Psoas muscle (tissue), 8 donors: ENCODE data around the gene RREB1. TPM values are rescaled to one million over a fixed set of nuclear protein-coding genes. Genes with fewer than 3 reads are reported as not detected.

Experiments used
- ATAC-seq, 4 donors: fragments of 200-7000 bp; cut with Tn5 transposase; one replicate each; pipeline ENCODE4 v1.9.1; 2020; ENCODE audit warnings: moderate library complexity in 3 of 4, mild to moderate bottlenecking in 2 of 4
- DNase-seq, 2 donors: peaks; one replicate each; pipeline ENCODE4 v3.0.0-alpha.2; 2020
- H3K27ac ChIP-seq: fragments of 200-600 bp; one replicate; pipeline ENCODE4 v1.8.0; 2022
- H3K27me3 ChIP-seq, 3 donors: fragments of 200-600 bp in 1 of 3; one replicate each; pipeline versions ENCODE4 v1.6.1 to v1.8.0; 2013 to 2022; ENCODE audit warnings: low read length in 2 of 3, mild to moderate bottlenecking in 2 of 3, moderate library complexity in 1 of 3; ENCODE audit not compliant: insufficient read depth in 3 of 3
- H3K36me3 ChIP-seq, 2 donors: fragments of 200-600 bp in 1 of 2; one replicate each; pipeline versions ENCODE4 v1.6.1 to v1.8.0; 2013 to 2022; ENCODE audit warnings: low read depth in 1 of 2, mild to moderate bottlenecking in 1 of 2, moderate library complexity in 1 of 2; ENCODE audit not compliant: insufficient read depth in 1 of 2
- H3K4me1 ChIP-seq: fragments of 200-600 bp; one replicate; pipeline ENCODE4 v1.8.0; 2022
- H3K4me3 ChIP-seq: fragments of 200-600 bp; one replicate; pipeline ENCODE4 v1.8.0; 2022; ENCODE audit warnings: mild to moderate bottlenecking
- H3K9me3 ChIP-seq: fragments of 200-600 bp; one replicate; pipeline ENCODE4 v1.8.0; 2022
- WGBS, 3 donors: extraction: QIAGEN DNeasy Blood & Tissue Kit; methylation state at CpG; one replicate each; pipeline versions ENCODE4 v1.1.6 to v1.1.7; 2013; 5-methylcytosine and 5-hydroxymethylcytosine counted together
- intact Hi-C, 2 donors: fragments of 100-400 bp; cut with DNase I; formaldehyde crosslinking; loops; one replicate each; pipeline versions ENCODE4 v1.11.0 to v1.14.2; 2022
- polyA plus RNA-seq, 3 donors: library from polyadenylated mRNA; stranded (reverse); fragments of 200-250 nt; gene quantifications; one replicate each; pipeline ENCODE4 v1.2.3, GENCODE V29; 2013
- total RNA-seq, 4 donors: library from RNA; stranded (reverse); fragmentation: NEBNext Ultra II Directional in 2 of 4; extraction: Animal tissue kit (Norgen Biotek cat#: 25700) in 2 of 4; gene quantifications; one replicate each; pipeline versions ENCODE4 v1.2.1 to v1.2.4, GENCODE V29; 2021 to 2023
- TF ChIP-seq, protein P1 (sequence below): fragments of 200-600 bp; IDR thresholded peaks from one replicate; pipeline ENCODE4 v1.8.0; 2022; ENCODE audit warnings: antibody characterized with exemption
- donor health status: healthy with polysubstance abuse.
- donor health status: DM: no; HTN: no; CAD: no; lungs with moderate emphysema.
- donor health status: Bipolar disorder and iron deficiency.
- donor health status: healthy.
- donor health status: DM: yes; HTN: yes; CAD: no.
- donor health status: DM: no; HTN: no; CAD: no.
- donor health status: DM: no; HTN: no; CAD: no.
- donor health status: DM: yes; HTN: yes; CAD: no.

Gene RREB1
- total and polyA plus RNA-seq, 7 donors = 4.6 to 49.4 (median 32.7) TPM

DNA sequence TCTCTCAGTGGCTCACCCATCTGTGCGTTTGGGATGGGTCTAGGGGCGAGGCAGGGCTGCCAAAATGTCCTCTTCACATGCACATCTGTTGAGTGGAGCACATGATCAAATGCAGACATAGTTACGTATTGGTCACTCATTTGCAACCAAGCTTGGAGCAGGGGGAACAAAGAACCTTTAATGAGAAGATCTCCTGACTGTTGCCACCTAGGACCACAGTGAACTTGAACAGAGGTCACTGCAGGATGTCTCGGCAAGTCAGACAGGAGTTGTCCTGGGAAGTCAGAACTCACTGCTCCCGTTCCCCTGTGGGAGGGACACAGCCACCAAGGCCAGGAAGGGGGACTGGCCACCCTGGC is 131.8 kb downstream of the RREB1 start:
- peaks cover 0 to 22% of the 10 kb centered on the region in 2 donors for H3K36me3 ChIP-seq
- H3K9me3 ChIP-seq = no peaks in the 10 kb centered on the region
- no peak overlapping the region for H3K4me3 ChIP-seq
- WGBS, 3 donors = 72 to 75% (median 74%) methylated on average over 5 of the region's 5 CpGs
- DNase-seq (peak in 1 of 2 donors; percentile 41), ATAC-seq (no peak)
- TF ChIP-seq, protein P1, sequence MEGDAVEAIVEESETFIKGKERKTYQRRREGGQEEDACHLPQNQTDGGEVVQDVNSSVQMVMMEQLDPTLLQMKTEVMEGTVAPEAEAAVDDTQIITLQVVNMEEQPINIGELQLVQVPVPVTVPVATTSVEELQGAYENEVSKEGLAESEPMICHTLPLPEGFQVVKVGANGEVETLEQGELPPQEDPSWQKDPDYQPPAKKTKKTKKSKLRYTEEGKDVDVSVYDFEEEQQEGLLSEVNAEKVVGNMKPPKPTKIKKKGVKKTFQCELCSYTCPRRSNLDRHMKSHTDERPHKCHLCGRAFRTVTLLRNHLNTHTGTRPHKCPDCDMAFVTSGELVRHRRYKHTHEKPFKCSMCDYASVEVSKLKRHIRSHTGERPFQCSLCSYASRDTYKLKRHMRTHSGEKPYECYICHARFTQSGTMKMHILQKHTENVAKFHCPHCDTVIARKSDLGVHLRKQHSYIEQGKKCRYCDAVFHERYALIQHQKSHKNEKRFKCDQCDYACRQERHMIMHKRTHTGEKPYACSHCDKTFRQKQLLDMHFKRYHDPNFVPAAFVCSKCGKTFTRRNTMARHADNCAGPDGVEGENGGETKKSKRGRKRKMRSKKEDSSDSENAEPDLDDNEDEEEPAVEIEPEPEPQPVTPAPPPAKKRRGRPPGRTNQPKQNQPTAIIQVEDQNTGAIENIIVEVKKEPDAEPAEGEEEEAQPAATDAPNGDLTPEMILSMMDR = no peak
- H3K4me1 ChIP-seq = peaks cover 38% of the 10 kb centered on the region
- H3K27me3 ChIP-seq = no peaks in the 10 kb centered on the region
- intact Hi-C loops = loop anchor here (5.0 to 10.0 kb wide), 2 partner anchors 132 to 315 kb away; partner anchors contain the start of gene RREB1 (in 2 of the 2)
- peak overlapping the region; percentile 71 for H3K27ac ChIP-seq

DNA sequence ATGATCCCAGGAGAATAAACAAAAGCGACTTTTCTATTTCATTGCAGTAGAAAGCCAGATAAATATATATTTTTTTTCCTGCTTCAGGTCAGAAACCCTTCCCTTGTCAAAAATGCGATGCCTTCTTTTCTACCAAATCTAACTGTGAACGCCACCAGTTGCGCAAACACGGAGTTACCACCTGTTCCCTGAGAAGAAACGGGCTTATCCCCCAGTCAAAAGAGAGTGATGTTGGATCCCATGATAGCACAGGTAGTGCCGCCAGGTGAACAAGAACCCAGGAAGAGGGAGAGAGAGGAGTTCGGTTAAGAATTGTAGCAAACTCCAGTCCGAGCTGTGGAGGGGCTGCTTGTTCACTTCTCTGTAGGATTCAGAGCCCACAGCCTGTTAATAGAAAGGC is 132.6 kb downstream of the RREB1 start:
- intact Hi-C loops = loop anchor here in 1 of 2 donors (5.0 to 10.0 kb wide), 3 partner anchors 338 to 686 kb away; no protein-coding TSS in a partner anchor
- H3K27me3 ChIP-seq = no peaks in the 10 kb centered on the region
- 86 to 91% (median 88%) methylated on average over 9 of the region's 9 CpGs for WGBS, 3 donors
- ATAC-seq = no peak
- no peak overlapping the region for H3K27ac ChIP-seq
- no peak overlapping the region for H3K4me3 ChIP-seq
- peaks cover 0 to 17% of the 10 kb centered on the region in 2 donors for H3K36me3 ChIP-seq
- H3K9me3 ChIP-seq = no peaks in the 10 kb centered on the region
- TF ChIP-seq, protein P1 = no peak
- peaks cover 38% of the 10 kb centered on the region for H3K4me1 ChIP-seq
- no peak for DNase-seq

DNA sequence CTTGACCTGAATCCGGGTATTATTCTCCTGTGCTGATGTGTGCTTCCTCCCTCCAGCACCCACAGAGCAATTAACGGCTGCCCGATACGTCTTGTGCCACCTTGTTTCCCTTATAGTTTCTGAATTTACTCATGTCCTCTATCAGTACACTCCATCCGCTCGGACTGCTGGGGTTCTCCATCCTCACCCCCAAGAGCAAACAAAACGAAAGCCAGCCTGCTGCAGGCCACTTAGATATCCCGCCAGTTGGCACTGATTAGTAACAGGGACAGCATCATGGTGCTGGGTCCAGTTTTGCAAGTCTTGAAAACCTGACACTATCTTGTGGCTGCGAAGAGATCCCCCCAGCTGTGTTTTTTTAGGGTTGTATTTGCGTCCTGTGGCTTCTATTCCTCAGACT is 133.4 kb downstream of the RREB1 start:
- no peak overlapping the region for H3K4me3 ChIP-seq
- TF ChIP-seq, protein P1 = no peak
- peak overlapping the region; percentile 61 for H3K27ac ChIP-seq
- intact Hi-C loops = loop anchor here in 1 of 2 donors (5.0 to 10.0 kb wide), 3 partner anchors 339 to 686 kb away; no protein-coding TSS in a partner anchor
- no peaks in the 10 kb centered on the region for H3K27me3 ChIP-seq
- ATAC-seq (no peak), DNase-seq (no peak)
- peaks cover 0 to 23% of the 10 kb centered on the region in 2 donors for H3K36me3 ChIP-seq
- no peaks in the 10 kb centered on the region for H3K9me3 ChIP-seq
- 88 to 91% (median 89%) methylated on average over 10 of the region's 10 CpGs for WGBS, 3 donors
- peaks cover 36% of the 10 kb centered on the region for H3K4me1 ChIP-seq

DNA sequence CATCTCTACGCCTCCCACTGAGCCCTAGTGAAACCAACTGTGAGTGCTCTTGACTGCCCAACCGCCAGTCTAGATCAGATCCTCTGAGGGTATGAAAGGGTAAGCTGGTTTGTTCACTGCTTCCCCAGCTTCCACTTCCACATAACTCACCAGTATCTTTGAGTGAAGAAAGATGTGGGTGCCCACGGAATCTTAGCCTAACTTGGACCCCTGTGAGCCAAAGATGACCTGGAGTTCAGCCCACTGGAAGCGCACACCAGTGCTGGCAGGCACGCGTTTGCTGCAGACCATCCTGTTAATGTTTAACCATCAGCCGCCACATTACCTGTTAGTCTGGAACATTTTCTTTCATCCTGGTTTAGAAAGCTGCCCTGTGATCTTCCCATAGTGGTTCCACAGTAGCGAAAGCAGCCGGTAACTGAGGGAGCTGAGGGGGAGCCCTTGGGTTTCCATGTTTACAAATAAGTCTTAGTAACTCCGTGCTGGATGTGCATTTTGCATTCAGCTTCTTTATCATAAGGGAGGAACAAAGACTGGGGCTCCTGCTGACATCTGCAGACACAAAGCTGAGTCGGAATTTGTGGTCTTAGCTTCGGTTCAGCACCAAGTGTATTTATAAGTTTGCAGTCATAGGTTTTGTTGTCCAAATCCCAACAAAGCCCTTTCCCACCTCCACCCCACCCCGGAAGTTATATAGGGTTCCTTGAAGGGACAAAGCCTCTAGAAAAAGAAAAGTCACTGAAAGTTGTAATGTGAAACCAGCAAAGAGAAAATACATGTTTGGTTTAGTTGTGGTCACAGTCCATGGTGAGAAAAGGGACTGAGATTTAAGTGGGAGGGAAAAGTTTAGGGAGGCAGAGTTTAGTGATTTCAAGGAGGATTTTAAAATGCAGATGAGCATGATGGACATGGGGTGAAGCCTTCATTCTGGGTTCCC is 134.2 kb downstream of the RREB1 start:
- TF ChIP-seq, protein P1 = no peak
- WGBS, 3 donors = 64 to 70% (median 68%) methylated on average over 13 of the region's 13 CpGs
- no peak for DNase-seq
- Histone ChIP-seq H3K27me3 (no peaks in the 10 kb centered on the region), H3K4me3 (no peak overlapping the region), H3K27ac (peak overlapping the region; percentile 61), H3K36me3 (peaks cover 0 to 31% of the 10 kb centered on the region in 2 donors), H3K4me1 (peaks cover 31% of the 10 kb centered on the region), H3K9me3 (no peaks in the 10 kb centered on the region)
- intact Hi-C loops = loop anchor here in 1 of 2 donors (2.0 to 10.0 kb wide), 4 partner anchors 340 to 687 kb away; no protein-coding TSS in a partner anchor
- ATAC-seq = no peak
